ENCODE data around the gene ETV3.

ETV3 gene

DNA sequence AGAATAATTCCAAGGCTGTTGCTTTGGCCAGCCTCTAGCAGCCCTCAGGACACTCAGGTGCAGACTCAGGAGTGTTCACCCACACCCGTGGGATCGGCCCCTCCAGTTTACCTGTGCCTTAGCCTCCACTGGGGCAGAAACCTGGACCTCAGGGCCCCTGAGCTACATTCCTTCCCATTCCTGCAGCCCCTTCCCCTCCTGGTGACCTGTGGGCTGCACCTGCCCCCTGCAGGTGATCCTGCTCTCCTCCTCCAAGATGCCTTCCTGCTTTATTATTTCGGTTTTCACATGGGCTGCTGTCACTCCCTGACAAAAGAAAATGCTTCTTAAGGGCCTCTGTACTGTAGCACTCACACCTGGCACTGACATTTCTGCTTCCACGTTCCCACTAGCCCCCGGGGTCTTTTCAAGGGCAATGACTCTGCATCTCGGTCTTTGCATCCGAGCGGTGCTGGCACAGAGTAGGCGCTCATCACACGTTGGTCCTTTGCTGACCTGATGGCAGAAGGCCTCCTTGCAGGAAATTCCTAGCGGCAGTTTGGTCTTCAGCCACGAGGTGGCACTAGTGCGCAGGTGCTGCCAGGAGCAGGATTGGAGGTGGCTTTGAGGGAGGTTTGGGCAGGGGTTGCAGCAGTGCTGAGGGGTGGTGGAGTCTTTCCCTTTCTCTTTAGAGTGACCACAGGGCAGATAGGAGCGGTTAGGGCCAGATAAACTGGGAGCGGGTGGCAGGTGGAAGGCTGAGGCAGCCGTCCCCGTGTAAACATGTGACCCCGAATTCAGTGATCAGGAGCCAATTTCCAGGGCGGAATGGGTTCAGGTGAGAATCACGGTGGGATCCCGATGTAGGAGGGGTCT is 25.3 kb upstream of the ETV3 start:
- no peak overlapping the region for H3K4me3 ChIP-seq
- no peak overlapping the region for H3K27ac ChIP-seq

DNA sequence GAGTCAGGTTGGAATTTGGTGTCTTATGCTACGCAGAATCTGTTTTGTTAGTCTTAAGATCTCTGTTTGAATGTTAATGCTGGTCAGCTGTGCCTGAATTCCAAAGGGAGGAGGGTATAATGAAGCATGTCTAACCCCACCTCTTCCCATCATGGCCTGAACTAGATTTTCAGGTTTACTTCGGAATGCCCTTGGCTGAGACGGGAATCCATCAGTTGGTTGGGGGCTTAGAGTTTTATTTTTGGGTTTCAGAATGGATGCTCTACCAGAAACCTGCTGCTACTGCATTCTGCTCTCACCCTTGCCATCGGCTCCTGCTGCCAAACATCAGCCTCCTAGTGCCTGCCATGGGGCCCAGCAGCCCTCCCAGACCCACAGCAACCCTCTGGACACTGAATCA is 24.1 kb upstream of the ETV3 start:
- Histone ChIP-seq H3K27ac (no peak overlapping the region), H3K4me3 (no peak overlapping the region)

DNA sequence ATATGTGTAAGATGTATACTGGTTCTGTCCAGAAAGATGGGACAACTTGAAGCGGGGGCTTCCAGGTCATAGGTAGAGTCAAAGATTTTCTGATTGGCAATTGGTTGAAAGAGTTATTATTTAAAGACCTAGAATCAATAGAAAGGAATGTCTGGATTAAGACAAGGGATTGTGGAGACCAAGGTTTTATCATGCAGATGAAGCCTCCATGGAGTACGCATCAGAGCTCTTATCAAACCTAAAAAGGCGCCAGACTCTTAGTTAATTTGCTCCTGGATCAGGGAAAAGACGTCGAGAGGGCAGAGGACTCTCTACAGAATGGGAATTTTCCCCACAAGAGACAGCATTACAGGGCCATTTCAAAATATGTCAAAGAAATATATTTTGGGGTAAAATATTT is 23.7 kb upstream of the ETV3 start:
- Histone ChIP-seq H3K4me3 (no peak overlapping the region), H3K27ac (no peak overlapping the region)

DNA sequence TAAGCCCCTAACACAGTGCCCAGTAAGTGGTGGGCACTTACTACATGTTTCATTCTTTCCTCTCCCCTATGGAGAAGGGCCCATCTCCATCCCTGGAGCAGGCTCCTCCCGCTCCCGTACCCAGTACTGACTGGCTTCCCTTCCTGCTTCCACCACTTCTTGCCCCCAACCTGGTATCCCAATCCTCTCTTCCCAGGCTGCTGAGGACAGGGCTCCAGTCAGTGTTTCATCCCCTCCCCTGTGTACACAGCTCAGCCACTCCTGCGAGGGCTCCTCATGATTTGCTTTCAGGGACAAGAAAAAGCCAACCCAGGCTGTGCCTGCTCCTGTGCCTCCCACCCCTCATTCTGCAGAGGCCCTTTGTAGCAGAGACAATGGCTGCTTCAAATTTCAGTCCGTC is 20.8 kb upstream of the ETV3 start:
- Histone ChIP-seq H3K4me3 (no peak overlapping the region), H3K27ac (no peak overlapping the region)

DNA sequence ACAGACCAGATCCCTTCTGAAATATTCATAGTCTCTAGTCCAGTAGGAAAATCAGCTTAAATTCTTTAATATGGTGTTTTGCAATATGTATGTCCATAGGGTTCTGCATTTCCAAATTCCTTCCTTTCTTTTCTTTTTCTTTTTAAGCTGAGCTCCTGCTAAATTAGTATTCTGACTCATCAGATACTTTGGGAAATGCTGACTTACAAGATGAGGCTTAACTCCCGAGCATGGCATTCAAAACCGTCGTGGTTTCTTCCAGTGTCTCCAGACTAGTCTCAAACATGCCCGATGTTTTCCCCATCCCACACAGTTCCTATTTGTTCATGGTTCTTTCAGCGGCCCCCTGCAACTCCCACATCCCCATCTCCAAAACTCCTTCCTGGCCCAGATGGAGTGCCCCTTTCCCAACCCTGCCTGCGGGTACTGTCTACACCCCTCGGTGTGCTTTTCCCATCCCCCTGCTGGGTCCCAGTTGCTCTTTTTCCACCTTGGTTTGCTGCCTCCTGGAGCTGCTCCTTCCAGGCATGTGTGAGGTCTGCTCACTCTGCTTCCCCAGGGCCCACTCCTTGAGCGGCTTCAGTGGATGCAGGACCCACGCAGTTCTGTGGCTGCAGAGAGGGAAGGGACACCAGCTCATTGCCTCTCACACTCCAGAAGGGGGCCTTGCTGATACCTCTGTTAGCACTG is 19.5 kb upstream of the ETV3 start:
- Histone ChIP-seq H3K4me3 (no peak overlapping the region), H3K27ac (peak overlapping the region in 10 of 21 experiments; percentile 2 to 78 (median 54))

DNA sequence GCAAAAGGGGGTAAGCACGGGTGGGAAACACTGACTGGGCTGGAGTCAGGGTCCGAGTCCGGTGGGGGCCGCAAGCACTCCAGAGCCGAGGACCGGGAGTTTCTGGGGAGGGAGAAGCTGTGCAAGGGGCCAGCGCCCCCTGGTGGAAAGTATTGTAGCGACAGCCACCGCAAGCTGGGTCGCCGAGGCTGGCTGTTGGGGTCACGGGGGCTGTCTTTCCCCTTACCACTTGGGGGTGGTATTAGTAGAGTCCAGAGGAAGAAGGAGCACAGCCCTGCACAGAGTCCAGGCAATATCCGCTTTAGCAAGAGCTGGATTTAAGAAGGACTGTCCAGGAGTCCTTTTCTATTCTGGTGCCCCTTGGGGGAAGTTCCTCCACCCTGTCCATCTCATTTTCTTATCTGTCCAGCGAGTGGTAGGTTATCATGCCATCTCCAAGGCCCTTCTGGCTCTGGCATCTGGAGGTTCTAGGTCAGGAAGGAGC is 17.9 kb upstream of the ETV3 start:
- peak overlapping the region in 1 of 7 experiments; percentile 16 for H3K4me3 ChIP-seq

GRCh38 chr1:157155658-157156057 is 17.5 kb upstream of the ETV3 start:
- Histone ChIP-seq H3K4me3 (peak overlapping the region in 1 of 7 experiments; percentile 16), H3K27ac (peak overlapping the region in 11 of 21 experiments; percentile 1 to 77 (median 60))

More for the DNA sequence above, 17.9 kb upstream of the ETV3 start:
- H3K27ac ChIP-seq = peak overlapping the region in 9 of 21 experiments; percentile 7 to 77 (median 61)

DNA sequence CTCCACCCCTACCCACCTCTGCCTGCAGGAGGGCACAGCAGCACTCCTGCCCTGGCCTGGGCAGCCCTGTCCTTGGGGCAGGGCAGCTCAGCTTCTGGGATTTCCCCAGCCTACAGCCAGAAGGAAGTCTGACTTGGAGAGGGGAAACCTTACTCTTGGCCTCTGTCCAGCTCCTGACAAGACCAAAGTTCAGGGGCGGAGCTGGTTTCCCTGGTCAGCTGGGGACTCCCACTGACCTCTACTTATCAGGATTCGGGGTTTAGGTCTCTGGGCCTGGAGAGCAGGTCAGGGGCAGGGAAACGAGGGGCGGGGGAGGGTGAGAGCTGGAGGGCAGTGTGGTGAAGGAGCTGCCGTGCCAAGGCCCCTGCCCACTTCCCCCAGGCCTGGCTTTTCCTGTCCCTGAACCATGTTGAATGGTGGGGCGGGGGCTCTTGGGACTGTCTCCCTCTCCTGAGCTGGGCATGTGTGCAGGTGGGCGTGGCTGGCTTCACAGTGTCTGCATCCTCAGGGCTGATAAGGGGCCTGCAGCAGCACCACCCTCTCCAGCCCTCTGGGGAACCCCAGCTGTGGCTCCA is 16.8 kb upstream of the ETV3 start:
- Histone ChIP-seq H3K27ac (peak overlapping the region in 12 of 21 experiments; percentile 7 to 65 (median 28)), H3K4me3 (no peak overlapping the region)

DNA sequence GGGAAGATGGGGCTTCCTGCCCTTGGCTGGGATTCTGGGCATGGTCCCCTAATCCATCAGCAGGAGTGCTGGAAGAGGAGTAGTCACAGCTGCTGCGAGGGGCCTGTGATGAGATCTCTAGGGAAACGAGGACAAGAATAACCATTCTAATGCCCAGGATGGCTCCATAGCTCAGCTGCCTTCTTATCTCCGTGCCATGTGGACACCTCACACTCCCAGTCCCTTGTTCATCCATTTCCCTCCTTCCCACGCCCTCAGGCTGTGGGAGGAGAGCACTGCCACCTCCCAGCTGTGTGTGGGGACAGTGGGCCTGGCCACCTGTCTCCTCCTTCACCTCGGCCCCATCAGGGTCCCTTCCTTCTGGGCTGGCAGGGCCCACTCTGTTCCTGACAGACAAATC is 16.1 kb upstream of the ETV3 start:
- Histone ChIP-seq H3K27ac (peak overlapping the region in 8 of 21 experiments; percentile 7 to 63 (median 28)), H3K4me3 (no peak overlapping the region)

DNA sequence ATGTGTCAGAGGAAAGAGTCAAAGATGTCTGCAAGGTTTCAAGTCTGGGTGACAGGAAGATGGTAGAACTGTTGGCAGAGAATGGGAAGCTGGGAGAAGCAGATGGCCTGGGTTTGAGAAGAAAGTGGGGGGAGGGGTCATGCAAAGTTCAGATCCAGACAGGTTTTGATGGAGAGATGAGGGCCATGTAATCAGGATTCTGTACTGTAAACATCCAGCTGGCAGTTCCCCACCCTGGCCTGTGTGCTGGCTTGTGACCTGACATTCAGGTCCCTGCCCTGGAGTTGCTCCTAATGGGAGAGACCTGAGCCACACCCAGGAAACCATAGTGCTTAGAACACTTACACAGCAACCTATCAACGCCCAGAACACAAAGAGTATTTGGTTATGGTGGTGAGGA is 15.6 kb upstream of the ETV3 start:
- Histone ChIP-seq H3K27ac (peak overlapping the region in 2 of 21 experiments; percentile 24 to 63), H3K4me3 (no peak overlapping the region)

GRCh38 chr1:157152510-157152909 is 14.3 kb upstream of the ETV3 start:
- no peak overlapping the region for H3K4me3 ChIP-seq
- H3K27ac ChIP-seq = no peak overlapping the region

DNA sequence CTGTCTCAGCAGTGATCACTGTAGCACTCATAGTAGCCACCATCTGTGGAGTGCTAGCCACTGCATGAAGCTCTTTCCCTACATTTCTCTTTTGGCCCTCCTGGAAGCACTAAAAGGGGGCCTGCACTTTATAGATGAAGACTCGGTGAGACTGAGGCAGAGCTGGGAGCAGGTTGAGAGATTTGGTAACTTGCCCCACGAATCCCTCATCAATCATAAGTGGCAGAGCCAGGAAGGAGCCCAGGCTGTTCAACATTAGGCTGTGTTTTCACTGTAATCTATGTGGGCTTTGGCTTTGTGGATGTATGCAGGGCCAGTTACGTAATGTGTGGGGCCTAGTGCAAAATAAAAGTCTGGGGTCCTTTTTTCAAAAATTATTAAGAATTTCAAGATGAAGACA is 13.3 kb upstream of the ETV3 start:
- Histone ChIP-seq H3K27ac (no peak overlapping the region), H3K4me3 (no peak overlapping the region)

GRCh38 chr1:157151073-157151472 is 12.9 kb upstream of the ETV3 start:
- no peak overlapping the region for H3K4me3 ChIP-seq
- no peak overlapping the region for H3K27ac ChIP-seq

DNA sequence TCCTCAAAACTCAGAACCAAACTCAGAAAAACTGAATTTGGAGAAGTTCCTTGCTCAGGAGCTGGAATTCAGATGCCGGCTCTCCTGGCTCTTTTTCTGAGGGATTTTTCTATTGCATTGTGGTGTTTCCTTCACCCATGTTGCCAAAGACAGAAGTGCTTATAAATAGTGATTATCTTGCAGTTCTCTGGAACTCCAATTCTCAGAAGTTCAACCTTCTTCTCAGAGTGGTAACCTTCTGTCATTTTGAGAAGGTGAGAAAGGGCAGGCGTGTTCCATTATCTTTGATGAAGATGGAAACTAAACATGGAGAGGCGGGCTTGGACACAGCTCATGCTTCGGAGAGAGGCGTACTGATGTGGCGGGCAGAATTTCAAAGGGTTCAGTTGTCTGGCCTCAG is 12.4 kb upstream of the ETV3 start:
- H3K4me3 ChIP-seq = no peak overlapping the region
- no peak overlapping the region for H3K27ac ChIP-seq

DNA sequence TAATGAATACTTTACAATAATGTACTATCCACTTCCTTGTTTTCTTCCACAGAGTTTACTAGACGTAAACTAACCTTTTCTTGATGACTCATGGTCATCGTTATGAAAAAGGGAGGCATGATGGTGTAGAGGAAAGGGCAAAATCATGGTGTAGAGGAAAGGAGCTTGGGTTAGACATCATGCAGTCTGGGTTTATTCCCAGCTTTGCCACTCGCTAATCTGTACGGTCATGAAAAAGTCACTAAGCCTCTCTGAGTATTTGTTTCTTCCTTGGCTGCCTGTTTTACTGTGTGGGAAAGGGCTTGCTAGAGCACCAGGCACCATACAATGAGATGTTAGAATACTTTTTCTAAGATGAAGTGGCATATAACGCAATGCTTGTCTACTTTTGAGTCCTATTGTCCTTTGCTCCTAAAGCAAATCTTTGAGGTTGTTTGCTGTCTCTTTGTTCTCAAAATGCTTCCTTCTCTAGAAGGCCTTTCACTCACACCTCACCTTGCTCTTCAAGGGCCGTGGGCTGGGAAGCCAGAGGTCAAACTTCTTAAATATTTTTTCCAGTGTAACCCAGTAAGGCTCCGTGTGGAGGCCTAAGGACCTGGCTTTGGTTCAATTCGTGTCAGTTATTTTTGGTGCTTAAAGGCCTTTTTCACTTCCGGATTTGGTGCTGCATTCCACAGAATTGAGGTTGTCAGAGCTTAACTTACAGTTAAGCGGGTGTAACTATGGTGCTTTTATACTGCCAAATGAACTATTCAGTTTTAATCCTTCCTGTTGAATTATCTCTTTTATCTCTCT is 9.9 kb upstream of the ETV3 start:
- H3K27ac ChIP-seq = peak overlapping the region in 9 of 21 experiments; percentile 1 to 55 (median 19)
- H3K4me3 ChIP-seq = no peak overlapping the region

- Histone ChIP-seq H3K4me3 (no peak overlapping the region), H3K27ac (peak overlapping the region in 2 of 21 experiments; percentile 17 to 55)
These were observed 8.8 kb upstream of the ETV3 start for GRCh38 chr1:157147037-157147436.

DNA sequence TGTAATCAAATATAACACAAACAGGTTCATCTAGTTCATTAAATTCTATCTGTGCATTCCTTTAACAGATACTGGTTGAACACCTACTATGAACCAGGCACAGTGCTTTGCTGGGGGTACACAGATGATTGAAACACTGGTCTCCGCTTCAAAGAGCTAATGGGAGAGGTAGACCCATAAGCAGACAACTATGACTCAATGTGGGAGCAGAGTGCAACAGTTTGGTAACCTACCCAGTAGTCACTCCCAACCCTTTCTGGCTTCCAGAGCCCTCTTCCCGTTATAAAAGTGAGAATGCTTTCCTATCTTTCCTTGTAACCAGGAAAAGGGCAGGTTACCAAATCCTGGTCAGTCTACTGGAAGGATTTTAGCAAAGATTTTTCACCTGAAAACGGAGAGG is 8.0 kb upstream of the ETV3 start:
- peak overlapping the region in 2 of 21 experiments; percentile 47 to 74 for H3K27ac ChIP-seq
- H3K4me3 ChIP-seq = no peak overlapping the region

- Histone ChIP-seq H3K27ac (peak overlapping the region in 18 of 21 experiments; percentile 12 to 74 (median 50)), H3K4me3 (no peak overlapping the region)
These were observed 6.9 kb upstream of the ETV3 start for GRCh38 chr1:157145076-157145475.

GRCh38 chr1:157144509-157144908 is 6.3 kb upstream of the ETV3 start:
- Histone ChIP-seq H3K27ac (peak overlapping the region in 17 of 21 experiments; percentile 12 to 74 (median 52)), H3K4me3 (no peak overlapping the region)

Data from skin epidermis (tissue), 12 donors.